ENCODE data around the gene ATP9B.

ATP9B gene

GRCh38 chr18:79206444-79206843, 137.2 kb downstream of the ATP9B start:
- FAIRE-seq (no peak), DNase-seq (ENCODE audit: insufficient read length, low spot score) (no peak)
- no peak for TF ChIP-seq POLR2A (IDR thresholded peaks at IDR 0.05; ENCODE audit: low read depth, low read length)

- no peak for TF ChIP-seq POLR2A (IDR thresholded peaks at IDR 0.05; ENCODE audit: low read depth, low read length)
- FAIRE-seq, result no peak
- DNase-seq (ENCODE audit: insufficient read length, low spot score), result no peak
Measured at GRCh38 chr18:79208906-79209305, 139.7 kb downstream of the ATP9B start.

- FAIRE-seq, result no peak
- DNase-seq (ENCODE audit: insufficient read length, low spot score), result no peak
- no peak for TF ChIP-seq POLR2A (IDR thresholded peaks at IDR 0.05; ENCODE audit: low read depth, low read length)
Measured at GRCh38 chr18:79210002-79210910, 141.1 kb downstream of the ATP9B start.

GRCh38 chr18:79211844-79212243, 142.7 kb downstream of the ATP9B start:
- TF ChIP-seq POLR2A (IDR thresholded peaks at IDR 0.05; ENCODE audit: low read depth, low read length), result no peak

GRCh38 chr18:79214056-79214455, 144.9 kb downstream of the ATP9B start:
- no peak for DNase-seq (ENCODE audit: insufficient read length, low spot score)
- TF ChIP-seq POLR2A (IDR thresholded peaks at IDR 0.05; ENCODE audit: low read depth, low read length), result no peak
- no peak for FAIRE-seq

More at GRCh38 chr18:79211844-79212243, 142.7 kb downstream of the ATP9B start:
- DNase-seq (ENCODE audit: insufficient read length, low spot score), result no peak
- FAIRE-seq, result no peak

- no peak for TF ChIP-seq POLR2A (IDR thresholded peaks at IDR 0.05; ENCODE audit: low read depth, low read length)
- FAIRE-seq (no peak), DNase-seq (ENCODE audit: insufficient read length, low spot score) (no peak)
Measured at GRCh38 chr18:79216176-79216575, 147.0 kb downstream of the ATP9B start.

- no peak for DNase-seq (ENCODE audit: insufficient read length, low spot score)
- no peak for TF ChIP-seq POLR2A (IDR thresholded peaks at IDR 0.05; ENCODE audit: low read depth, low read length)
- FAIRE-seq, result no peak
Measured at GRCh38 chr18:79217979-79218604, 148.9 kb downstream of the ATP9B start.

- FAIRE-seq (no peak), DNase-seq (ENCODE audit: insufficient read length, low spot score) (no peak)
- no peak for TF ChIP-seq POLR2A (IDR thresholded peaks at IDR 0.05; ENCODE audit: low read depth, low read length)
Measured at GRCh38 chr18:79218605-79219190, 149.5 kb downstream of the ATP9B start.

GRCh38 chr18:79221136-79221535, 151.9 kb downstream of the ATP9B start:
- no peak for FAIRE-seq
- TF ChIP-seq POLR2A (IDR thresholded peaks at IDR 0.05; ENCODE audit: low read depth, low read length), result no peak

GRCh38 chr18:79222790-79223189, 153.6 kb downstream of the ATP9B start:
- FAIRE-seq (no peak), DNase-seq (ENCODE audit: insufficient read length, low spot score) (no peak)
- no peak for TF ChIP-seq POLR2A (IDR thresholded peaks at IDR 0.05; ENCODE audit: low read depth, low read length)

More at GRCh38 chr18:79221136-79221535, 151.9 kb downstream of the ATP9B start:
- no peak for DNase-seq (ENCODE audit: insufficient read length, low spot score)

GRCh38 chr18:79223431-79223830, 154.2 kb downstream of the ATP9B start:
- no peak for FAIRE-seq

GRCh38 chr18:79224381-79224780, 155.2 kb downstream of the ATP9B start:
- FAIRE-seq (no peak), DNase-seq (ENCODE audit: insufficient read length, low spot score) (no peak)
- no peak for TF ChIP-seq POLR2A (IDR thresholded peaks at IDR 0.05; ENCODE audit: low read depth, low read length)

More at GRCh38 chr18:79223431-79223830, 154.2 kb downstream of the ATP9B start:
- TF ChIP-seq POLR2A (IDR thresholded peaks at IDR 0.05; ENCODE audit: low read depth, low read length), result no peak
- no peak for DNase-seq (ENCODE audit: insufficient read length, low spot score)

GRCh38 chr18:79227621-79228020, 158.4 kb downstream of the ATP9B start:
- TF ChIP-seq POLR2A (IDR thresholded peaks at IDR 0.05; ENCODE audit: low read depth, low read length), result no peak
- DNase-seq (ENCODE audit: insufficient read length, low spot score), result no peak
- no peak for FAIRE-seq

GRCh38 chr18:79229431-79229830, 160.2 kb downstream of the ATP9B start:
- FAIRE-seq (no peak), DNase-seq (ENCODE audit: insufficient read length, low spot score) (no peak)
- no peak for TF ChIP-seq POLR2A (IDR thresholded peaks at IDR 0.05; ENCODE audit: low read depth, low read length)

Data from H54 (cell line).